Posterior vena cava (tissue), 2 donors: ENCODE data around the gene PCED1A. TPM values are rescaled to one million over a fixed set of nuclear protein-coding genes. Genes with fewer than 3 reads are reported as not detected.

Experiments
- DNase-seq: peaks from one replicate; pipeline ENCODE4 v3.0.0-alpha.2; 2020; ENCODE audit warnings: low spot score
- intact Hi-C, 2 donors: fragments of 100-400 bp; cut with DNase I; formaldehyde crosslinking; loops; one replicate each; pipeline versions ENCODE4 v1.14.1 to v1.14.2; 2022 to 2023
- long read RNA-seq, 2 donors: library from polyadenylated mRNA; unstranded; transcript quantifications; one replicate each; pipeline ENCODE4 v2.0.0, GENCODE V29; 2020 to 2021
- total RNA-seq, 2 donors: library from RNA; stranded (reverse); fragmentation: NEBNext Ultra II Directional; extraction: Animal tissue kit (Norgen Biotek cat#: 25700); gene quantifications; one replicate each; pipeline ENCODE4 v1.2.1, GENCODE V29; 2021
- donor health status: DM: yes; HTN: yes; CAD: no.
- donor health status: DM: yes; HTN: yes; CAD: no.

The PCED1A gene, protein sequence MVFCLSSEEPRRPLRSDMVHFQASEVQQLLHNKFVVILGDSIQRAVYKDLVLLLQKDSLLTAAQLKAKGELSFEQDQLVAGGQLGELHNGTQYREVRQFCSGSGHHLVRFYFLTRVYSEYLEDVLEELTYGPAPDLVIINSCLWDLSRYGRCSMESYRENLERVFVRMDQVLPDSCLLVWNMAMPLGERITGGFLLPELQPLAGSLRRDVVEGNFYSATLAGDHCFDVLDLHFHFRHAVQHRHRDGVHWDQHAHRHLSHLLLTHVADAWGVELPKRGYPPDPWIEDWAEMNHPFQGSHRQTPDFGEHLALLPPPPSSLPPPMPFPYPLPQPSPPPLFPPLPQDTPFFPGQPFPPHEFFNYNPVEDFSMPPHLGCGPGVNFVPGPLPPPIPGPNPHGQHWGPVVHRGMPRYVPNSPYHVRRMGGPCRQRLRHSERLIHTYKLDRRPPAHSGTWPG
- total RNA-seq: 10 to 100 TPM; 20.1 to 24.8 TPM
- long read RNA-seq, donor 1, partial matches to known transcripts: 0 of 6 reads
- long read RNA-seq, donor 1, other reads (novel, unspliced or antisense): 3 of 6 reads
- long read RNA-seq, donor 2, partial matches to known transcripts: 4 of 24 reads
- long read RNA-seq, donor 2, other reads (novel, unspliced or antisense): 19 of 24 reads

DNA sequence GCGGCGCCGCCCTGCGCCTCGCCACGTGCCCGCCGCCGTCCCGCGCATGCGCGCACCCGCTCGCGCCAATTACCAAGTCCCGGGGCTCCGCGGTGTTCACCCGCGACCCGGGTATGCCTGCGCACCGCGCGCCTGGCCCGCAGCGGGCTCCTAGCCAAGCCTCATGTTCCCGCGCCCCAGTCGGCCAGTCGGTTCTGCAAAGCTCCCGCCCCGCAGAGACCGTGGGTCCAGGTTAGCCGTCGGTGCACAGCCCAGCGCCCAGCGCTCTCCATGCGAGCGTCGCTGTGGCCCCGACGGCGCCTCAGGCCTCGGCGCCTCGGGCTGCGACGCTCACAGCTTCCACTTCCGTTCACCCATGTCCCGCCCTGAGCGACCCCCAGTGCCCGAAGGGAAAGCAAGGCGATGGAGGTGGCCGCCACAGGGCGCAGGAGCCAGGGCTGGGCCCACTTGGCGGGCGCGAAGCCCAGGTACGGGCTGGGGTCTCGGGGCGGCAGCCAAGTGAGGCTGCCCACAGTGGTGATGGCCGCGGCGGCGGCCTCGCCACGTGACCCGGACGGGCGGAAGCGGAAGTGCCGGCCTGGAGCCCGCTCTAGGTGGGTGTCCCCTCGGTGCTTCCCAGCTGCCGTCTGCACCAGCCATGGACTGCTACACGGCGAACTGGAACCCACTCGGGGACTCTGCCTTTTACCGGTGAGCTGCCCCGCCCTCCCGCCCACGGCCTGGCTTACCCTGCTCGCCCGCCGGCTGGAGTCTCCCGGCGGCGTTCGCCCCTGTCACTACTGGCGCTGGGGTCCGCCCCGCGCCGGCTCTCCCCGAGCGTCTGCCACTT is at the start of gene PCED1A, which contains the start of gene VPS16:
TSS of gene PCED1A (minus strand) at position 518 of the 829 bp plus-strand sequence. CDS start 743 bp downstream, outside the sequence.
TSS of gene VPS16 (plus strand) at position 608 of the 829 bp plus-strand sequence. CDS start at position 638, 30 bp downstream.
- DNase-seq: peak; percentile 97
- intact Hi-C loops: no loop called here

DNA sequence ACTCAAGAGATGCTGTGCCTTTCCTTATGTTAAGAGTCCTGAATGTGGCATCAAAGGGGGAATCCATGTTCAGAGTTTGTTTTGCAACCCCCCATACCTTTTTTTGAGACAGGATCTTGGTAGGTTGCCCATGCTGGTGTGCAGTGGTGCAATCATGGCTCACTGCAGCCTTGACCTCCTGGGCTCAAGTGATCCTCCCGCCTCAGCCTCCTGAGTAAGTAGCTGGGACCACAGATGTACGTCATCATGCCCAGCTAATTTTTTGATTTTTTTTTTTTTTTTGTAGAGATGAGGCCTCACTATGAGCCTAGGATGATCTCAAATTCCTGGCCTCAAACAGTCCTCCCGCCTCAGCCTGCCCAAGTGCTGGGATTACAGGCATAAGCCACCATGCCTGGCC is 49.3 kb upstream of the PCED1A start:
- intact Hi-C loops: no loop called here
- DNase-seq: no peak

DNA sequence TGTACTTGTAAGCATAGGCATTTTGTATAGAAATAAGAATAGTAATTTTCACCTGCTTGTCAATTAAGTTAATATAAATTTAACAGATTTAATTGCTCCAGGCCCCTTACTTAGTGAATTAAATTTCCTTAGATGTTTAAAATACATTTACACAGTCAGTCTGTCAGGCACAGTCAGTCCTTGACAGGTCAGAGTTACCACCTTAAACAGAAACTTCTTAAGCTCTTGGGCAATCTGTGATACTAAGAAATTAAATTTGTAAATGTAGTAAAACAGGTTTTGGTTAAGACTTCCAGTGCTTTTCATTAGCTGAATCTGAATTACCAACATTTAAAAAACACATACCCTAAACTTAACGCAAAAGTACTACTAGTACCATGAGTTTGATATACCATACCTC is 48.8 kb upstream of the PCED1A start:
- intact Hi-C loops: no loop called here
- DNase-seq: no peak

DNA sequence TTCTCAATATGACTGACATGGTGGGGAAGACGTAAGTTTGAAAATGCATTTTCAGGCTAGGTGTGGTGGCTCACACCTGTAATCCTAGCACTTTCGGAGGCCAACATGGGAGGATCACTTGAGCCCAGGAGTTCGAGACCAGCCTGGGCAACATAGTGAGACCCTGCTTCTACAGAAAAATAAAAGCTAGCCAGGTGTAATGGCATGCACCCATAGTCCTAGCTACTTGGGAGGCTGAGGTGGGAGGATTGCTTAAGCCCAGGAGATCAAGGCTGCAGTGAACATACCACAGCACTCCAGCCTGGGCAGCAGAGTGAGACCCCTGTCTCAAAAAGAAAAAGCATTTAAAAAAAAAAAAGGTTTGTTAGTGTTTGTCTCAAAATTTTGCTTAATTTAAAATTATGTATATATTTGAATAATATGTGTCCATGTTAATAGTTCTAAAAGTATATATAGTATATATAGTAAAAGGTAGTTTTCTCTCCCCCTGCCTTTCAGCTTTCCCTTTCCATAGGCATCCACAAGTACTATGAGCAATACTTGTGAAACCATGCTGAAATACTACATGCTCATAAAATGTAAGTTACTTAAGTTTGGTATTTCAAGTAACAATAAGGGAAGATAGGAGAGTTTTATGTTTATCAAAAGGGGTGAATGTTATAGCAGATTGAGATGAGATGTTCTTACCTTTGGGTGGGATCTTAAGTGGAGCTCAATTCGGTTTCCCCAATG is 47.9 kb upstream of the PCED1A start:
- intact Hi-C loops: no loop called here
- no peak for DNase-seq

DNA sequence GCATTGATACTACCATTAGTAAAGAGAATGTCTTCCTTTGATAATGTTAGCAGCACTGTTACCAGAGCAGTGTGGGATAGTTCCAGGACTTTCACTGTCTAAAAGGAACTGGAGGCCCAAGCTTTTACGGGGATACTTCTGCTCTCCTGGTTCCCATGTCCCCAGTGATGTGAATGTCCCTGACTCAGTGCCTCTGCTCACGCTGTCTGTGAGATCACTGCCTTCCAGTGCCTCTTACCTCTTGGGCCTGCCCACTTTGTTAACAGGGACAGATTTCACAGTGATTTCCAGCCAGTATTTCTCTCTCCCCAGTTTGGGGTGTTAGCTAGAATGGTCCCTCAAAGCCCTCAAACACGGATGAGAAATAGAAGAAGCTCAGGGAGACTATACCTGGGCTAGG is 47.3 kb upstream of the PCED1A start:
- DNase-seq: no peak
- intact Hi-C loops: no loop called here

DNA sequence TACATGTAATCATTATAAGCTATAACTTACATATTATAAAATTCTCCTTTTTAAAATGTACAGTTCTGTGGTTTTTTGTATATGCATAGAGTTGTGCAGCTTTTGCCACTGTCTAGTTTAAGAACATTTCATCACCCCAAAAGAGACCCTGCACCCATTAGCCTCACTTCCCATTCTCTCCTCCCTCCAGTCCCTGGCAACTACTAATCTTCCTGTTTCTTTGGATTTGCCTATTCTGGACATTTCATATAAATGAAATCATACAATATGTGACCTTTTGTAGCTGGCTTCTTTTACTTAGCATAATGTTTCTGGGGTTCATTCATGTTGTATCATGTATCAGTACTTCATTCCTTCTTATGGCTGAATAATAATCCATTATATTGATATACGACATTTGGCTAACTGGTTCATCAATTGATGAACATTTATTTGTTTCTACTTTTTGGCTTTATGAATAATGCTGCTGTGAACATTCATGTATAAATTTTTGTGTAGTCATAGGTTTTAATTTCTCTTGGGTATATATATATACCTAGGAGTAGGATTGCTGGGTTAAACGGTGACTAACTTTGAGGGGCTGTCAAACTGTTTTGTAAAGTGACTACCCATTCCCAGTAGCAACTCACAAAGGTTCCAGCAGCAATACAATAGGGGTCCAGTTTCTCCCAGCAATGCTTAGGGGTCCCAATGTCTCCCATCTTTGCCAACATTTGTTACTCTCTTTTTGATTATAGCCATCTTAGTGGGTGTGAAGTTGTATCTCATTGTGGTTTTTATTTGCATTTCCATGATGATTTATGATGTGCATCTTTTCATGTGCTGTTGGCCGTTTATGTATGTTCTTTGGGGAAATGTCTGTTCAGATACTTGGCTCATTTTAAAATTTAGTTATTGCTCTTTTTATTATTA is 43.5 kb upstream of the PCED1A start:
- intact Hi-C loops: no loop called here

DNA sequence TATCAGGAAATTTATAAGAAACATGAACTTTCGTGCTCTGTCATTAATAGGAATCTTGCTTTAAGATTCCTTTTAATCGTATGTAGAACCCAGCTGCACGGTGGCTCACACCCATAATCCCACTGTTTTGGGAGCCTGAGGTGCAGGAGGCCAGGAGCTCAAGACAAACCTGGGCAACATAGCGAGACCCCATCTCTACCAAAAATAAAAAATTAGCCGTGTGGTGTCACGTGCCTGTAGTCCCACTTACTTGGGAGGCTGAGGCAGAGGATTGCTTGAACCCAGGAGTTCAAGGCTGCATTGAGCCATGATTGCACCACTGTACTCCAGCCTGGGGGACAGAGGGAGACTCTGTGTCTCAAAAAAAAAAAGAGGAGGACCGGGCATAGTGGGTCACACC is 40.2 kb upstream of the PCED1A start:
- intact Hi-C loops: no loop called here
- no peak for DNase-seq

More for the DNA sequence above, 43.5 kb upstream of the PCED1A start:
- no peak for DNase-seq

DNA sequence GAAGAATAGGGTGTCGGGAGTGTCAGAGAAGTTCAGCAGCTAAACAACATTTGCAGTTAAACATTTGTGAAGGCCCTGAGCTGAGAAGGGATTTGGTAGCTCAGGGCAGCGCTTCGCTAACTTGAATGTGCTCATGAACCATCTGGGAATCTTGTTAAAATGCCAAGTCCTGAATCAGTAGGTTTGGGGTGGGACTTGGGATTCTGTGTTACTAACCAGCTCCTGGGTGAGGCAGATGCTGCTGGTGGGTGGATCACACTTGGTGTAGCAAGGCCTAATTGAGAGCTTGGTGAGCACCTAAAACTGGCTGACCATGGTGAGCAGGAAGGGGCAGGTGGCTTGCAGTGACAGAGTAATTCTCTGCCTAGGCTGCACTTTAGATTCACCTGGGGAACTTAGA is 38.7 kb upstream of the PCED1A start:
- intact Hi-C loops: no loop called here
- no peak for DNase-seq

DNA sequence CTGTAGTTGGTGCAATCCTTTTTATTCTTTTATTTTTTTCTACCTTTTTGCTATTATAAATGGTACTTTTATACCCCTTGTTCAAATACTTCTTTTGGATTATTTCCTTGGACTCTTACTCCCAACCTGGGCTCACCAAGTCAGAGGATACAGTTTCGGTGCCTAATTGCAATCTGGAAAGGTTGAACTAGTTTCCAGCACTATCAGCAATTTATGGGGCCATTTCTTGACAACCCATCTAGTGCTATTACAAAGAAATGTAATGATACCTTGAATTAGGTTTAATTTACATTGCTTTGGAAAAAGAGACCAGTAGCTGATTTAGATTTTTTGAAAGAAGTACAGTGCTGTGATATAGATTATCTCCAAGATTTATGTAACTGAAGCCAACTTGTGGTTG is 38.1 kb upstream of the PCED1A start:
- intact Hi-C loops: no loop called here

DNA sequence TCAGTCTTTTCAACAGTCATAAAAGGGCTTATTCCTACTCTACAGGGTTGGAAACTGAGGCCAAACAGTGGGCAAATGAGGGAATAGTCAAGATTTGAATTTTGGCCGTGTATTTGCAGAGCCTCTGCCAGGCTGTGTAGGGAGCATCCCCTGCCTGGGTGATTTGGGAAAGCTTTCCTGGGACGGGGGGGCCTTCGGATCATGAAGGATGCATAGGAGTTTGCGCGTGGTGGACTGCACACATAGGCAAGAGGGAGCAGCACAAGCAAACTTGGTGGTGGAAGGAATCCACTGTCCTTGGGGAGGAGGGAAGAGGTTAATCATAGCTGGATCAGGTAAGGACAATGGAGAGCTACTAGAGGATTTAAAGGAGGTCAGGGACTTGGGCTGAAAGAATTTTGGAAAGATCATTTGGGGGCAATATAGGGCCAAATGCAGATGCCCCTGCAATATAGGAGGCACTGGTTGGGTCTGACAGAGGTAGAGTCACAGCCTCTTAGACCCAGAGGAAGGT is 35.3 kb upstream of the PCED1A start:
- intact Hi-C loops: no loop called here
- DNase-seq: no peak

More for the DNA sequence above, 38.1 kb upstream of the PCED1A start:
- no peak for DNase-seq

DNA sequence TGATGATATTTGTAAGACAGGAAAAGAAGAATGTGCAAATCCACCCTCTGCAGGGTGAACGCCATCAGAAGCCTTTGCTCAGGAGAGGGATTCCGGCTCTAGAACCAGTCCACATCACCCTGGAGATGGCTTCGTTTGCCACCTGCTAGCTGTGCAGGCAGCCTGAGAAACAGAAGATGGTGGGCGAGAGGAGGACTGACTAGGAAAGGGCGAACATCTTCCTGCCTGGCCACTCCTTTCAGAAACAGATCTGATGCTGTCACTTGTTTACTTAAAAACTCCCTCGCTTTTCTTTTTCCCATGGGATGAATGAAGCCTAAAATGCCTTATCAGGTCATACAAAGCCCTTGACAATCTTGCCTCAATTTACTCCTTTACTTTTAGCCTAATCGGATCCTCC is 34.0 kb upstream of the PCED1A start:
- no peak for DNase-seq
- intact Hi-C loops: no loop called here

DNA sequence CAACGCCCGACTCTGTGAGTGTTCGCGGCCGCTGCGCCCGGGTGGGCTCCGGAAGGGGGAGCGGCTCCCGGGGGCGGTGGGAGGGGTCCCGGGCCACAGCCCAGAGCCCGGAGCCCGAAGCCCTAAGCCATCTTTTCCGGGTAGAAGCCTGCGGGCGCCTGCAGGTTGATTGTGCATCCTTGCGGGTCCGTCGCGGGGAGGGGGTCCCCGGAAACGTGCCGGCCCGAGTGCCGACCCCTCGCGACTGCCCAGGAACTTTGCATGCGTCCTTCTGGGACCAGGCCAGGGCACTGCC is 33.2 kb upstream of the PCED1A start:
- intact Hi-C loops: no loop called here

DNA sequence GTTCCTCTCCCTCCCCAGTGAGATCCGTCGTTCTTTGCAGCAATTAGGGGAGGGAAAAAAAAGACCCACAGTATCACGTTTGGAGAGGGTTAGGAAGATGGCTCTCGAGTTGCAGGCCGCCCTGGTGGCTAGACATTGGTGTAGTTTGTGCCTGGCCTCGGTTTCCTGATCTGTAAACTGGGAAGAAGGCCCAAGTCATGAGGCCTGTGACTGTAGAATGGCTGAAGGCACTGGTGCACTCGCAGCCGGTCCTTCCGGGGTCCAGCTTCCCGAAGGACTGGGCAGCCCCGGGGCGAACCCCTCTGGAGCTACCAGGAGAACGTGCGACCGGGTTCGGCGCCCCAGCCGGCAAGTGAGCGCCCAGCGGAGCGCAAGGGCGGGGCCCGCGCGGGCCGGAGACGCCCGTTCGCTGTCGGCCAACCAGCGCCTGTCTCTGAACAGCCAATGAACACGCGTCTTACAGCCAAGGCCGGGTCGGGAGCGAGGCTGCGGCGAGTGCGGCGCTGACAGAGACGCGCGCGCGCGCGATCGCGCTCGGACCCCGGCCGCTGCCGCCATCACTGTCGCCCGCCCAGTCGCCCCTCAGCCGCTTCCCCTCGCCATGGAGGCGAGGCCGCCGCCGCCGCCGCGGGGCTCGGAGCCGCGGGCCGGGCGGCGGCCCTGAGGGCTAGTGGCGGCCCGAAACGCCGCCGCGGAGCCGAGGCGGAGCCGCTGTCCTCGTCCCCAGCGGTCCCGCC is 32.7 kb upstream of the PCED1A start, which contains the start of gene PTPRA:
TSS of gene PTPRA (plus strand) at position 472 of the 737 bp plus-strand sequence. CDS start 90,797 bp downstream, outside the sequence.
- intact Hi-C loops: no loop called here
- DNase-seq: peak; percentile 97

More for the DNA sequence above, 33.2 kb upstream of the PCED1A start:
- DNase-seq: peak; percentile 89

DNA sequence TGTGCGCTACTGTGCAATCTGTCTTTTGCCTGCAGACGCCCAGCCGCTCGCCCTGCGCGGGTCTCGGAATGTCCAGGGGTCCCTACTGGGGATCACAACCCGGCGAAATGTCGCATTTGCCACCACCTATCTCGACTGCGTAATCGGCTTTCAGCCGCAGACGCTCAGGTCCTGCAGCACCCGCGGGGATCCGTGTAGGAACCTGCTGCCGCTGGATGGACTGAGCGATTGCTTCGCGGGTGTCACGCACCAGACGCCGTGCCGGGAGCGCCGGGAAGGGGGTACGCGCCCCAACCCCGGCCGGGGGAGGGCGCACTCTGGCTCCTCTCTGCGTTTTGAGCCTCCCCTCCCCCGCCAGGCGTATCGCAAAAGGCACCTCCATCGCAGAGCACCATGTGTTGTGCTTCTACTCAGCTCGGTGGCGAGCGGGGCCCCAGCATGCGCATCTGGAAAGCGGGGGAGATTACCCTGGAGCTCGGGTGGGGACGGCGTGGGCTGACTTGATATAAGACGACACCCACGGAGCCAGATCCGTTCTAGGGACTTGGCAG is 32.1 kb upstream of the PCED1A start:
- peak; percentile 87 for DNase-seq
- intact Hi-C loops: no loop called here

DNA sequence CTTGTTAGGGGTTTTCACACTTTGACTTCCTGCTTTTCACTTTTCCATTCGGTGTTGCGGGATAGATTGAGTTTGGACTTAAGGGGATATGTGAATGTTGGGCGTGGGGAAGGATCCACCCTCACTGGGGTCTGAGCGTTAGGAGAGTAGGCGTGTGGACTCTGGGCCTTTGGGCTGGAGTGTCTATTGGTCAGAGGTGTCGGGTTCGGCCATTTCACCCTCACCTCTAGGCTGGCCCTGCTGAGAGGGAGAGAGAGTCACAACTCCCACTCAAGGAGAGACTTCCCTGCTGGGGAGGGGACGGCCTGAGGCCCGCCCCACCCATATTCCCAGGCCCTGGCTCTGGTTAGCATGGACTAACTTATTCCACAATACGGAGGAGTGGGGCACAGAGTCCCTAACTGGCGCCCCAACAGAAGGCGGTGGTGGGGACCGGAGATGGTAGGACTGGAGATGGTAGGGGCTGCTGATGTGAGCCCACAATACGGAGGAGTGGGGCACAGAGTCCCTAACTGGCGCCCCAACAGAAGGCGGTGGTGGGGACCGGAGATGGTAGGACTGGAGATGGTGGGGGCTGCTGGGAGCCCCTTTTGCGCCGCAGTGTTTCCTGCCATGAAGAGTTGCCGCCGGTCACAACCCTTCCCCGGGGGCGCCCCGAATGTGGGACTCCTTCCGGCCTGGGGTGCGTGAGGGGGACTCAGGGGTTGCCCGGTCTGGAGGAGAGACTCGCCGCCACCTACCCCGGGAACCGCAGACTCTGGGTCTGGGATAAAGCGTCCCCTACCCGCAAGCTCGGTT is 31.4 kb upstream of the PCED1A start:
- intact Hi-C loops: no loop called here
- peak; percentile 83 for DNase-seq

DNA sequence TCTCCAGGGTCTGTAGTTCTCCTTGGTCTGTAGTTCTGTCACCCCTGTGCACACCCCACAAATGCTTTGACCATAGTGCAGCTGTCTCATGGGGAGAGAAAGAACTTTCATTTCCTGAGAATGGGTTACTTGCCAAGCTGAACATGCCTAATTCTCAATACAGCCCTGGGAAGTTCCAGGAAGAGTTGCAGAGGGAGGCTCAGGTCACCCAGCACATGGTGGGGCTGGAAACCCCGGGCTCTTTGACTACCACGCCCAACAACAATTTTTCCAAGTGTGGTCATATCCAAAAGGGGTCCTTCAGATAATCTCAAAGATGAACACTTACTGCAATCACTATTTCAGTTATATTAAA is 30.6 kb upstream of the PCED1A start:
- DNase-seq: no peak
- intact Hi-C loops: no loop called here
